Right atrium auricular region (tissue), 2 donors: Measurements from ENCODE around the gene GSAP. TPM values are rescaled to one million over a fixed set of nuclear protein-coding genes. Genes with fewer than 3 reads are reported as not detected.
"Not testable (repeated sequence)": the region's sequence is repeated elsewhere in the genome, so short reads cannot be mapped to it uniquely, and the experiment has no call there.

Experiments used
- DNase-seq: peaks from one replicate; pipeline ENCODE4 v3.0.0-alpha.2; 2019; ENCODE audit warnings: low spot score
- H3K27ac ChIP-seq, 2 donors: fragments of 200-600 bp; sonication (generic); 1 replicate in 1 of 2; 2 replicates in 1 of 2; pipeline ENCODE4 v1.5.1; 2016 to 2019
- H3K27me3 ChIP-seq, 2 donors: fragments of 200-600 bp; sonication (generic); one replicate each; pipeline versions ENCODE4 v1.5.1 to v1.6.0; 2017 to 2019
- H3K36me3 ChIP-seq: fragments of 200-600 bp; sonication (generic); one replicate; pipeline ENCODE4 v1.5.1; 2016
- H3K4me1 ChIP-seq, 2 donors: fragments of 200-600 bp; sonication (generic); one replicate each; pipeline versions ENCODE4 v1.5.1 to v1.6.0; 2017 to 2019
- H3K4me3 ChIP-seq, 2 donors: fragments of 200-600 bp; sonication (generic); 1 replicate in 1 of 2; 2 replicates in 1 of 2; pipeline ENCODE4 v1.5.1; 2017 to 2019; ENCODE audit warnings: mild to moderate bottlenecking in 1 of 2, moderate library complexity in 1 of 2
- H3K9me3 ChIP-seq, 2 donors: fragments of 200-600 bp; sonication (generic); one replicate each; pipeline ENCODE4 v1.5.1; 2019
- CTCF ChIP-seq, 2 donors: fragments of 200-600 bp; sonication (generic); IDR thresholded peaks; one replicate each; pipeline ENCODE4 v1.5.1; 2019; ENCODE audit warnings: antibody characterized with exemption in 2 of 2
- total RNA-seq, 2 donors: library from RNA; depleted of rRNA; stranded (reverse); fragments of >200 nt; gene quantifications; one replicate each; pipeline ENCODE4 v1.1.0, GENCODE V29; 2016

The GSAP gene
- total RNA-seq, 2 donors from 2014 or later: 6.4 to 13.5 TPM

GRCh38 chr7:77454802-77455201 is 38.7 kb upstream of the GSAP start:
- no peak overlapping the region for H3K27ac ChIP-seq
- no peaks in the 10 kb centered on the region for H3K27me3 ChIP-seq
- no peaks in the 10 kb centered on the region for H3K9me3 ChIP-seq
- TF ChIP-seq CTCF (IDR thresholded peaks at IDR 0.05): no peak
- peaks cover 0 to 19% of the 10 kb centered on the region in 2 donors for H3K4me1 ChIP-seq
- no peaks in the 10 kb centered on the region for H3K36me3 ChIP-seq
- no peak for DNase-seq
- H3K4me3 ChIP-seq: no peak overlapping the region

GRCh38 chr7:77453531-77453930 is 37.4 kb upstream of the GSAP start:
- H3K4me3 ChIP-seq: no peak overlapping the region
- no peak for DNase-seq
- H3K36me3 ChIP-seq: no peaks in the 10 kb centered on the region
- H3K27ac ChIP-seq: peak overlapping the region in 1 of 2 donors; percentile 4
- H3K4me1 ChIP-seq: peaks cover 0 to 19% of the 10 kb centered on the region in 2 donors
- no peaks in the 10 kb centered on the region for H3K27me3 ChIP-seq
- no peaks in the 10 kb centered on the region for H3K9me3 ChIP-seq
- no peak for TF ChIP-seq CTCF (IDR thresholded peaks at IDR 0.05)

GRCh38 chr7:77451950-77452349 is 35.8 kb upstream of the GSAP start:
- not testable (repeated sequence) for H3K4me3 ChIP-seq, H3K27ac ChIP-seq, H3K9me3 ChIP-seq, H3K27me3 ChIP-seq, H3K36me3 ChIP-seq, DNase-seq
- peaks cover 0 to 19% of the 10 kb centered on the region in 2 donors for H3K4me1 ChIP-seq

- Histone ChIP-seq H3K36me3 (no peaks in the 10 kb centered on the region), H3K4me3 (no peak overlapping the region), H3K27me3 (no peaks in the 10 kb centered on the region), H3K9me3 (no peaks in the 10 kb centered on the region), H3K27ac (no peak overlapping the region), H3K4me1 (peaks cover 0 to 19% of the 10 kb centered on the region in 2 donors)
- TF ChIP-seq CTCF (IDR thresholded peaks at IDR 0.05): no peak
- no peak for DNase-seq
Measured at GRCh38 chr7:77450613-77451012, 34.5 kb upstream of the GSAP start.

GRCh38 chr7:77450054-77450453 is 33.9 kb upstream of the GSAP start:
- no peak for TF ChIP-seq CTCF (IDR thresholded peaks at IDR 0.05)
- no peaks in the 10 kb centered on the region for H3K27me3 ChIP-seq
- DNase-seq: no peak

DNA sequence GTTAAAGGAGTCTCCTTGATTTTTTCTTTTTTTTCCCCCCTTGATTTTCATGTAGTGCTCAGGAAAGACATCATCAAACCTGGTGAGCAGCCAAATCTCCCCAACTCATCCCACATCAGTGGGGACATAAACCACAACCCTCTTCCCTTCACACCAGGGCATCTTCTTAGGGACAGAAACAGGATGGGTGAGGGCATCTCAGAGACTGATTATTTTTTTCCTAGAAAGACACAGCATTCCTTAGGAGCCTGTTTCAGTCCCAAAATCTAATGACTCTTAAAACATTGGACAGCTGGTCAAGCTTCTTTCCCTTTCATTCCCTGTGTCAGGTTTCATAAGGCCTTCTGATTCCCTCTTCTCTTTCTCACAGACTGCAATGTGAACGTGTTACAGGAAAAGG is 31.5 kb upstream of the GSAP start:
- no peak for DNase-seq
- Histone ChIP-seq H3K36me3 (no peaks in the 10 kb centered on the region), H3K4me1 (no peaks in the 10 kb centered on the region), H3K27ac (no peak overlapping the region), H3K4me3 (no peak overlapping the region), H3K27me3 (no peaks in the 10 kb centered on the region), H3K9me3 (no peaks in the 10 kb centered on the region)
- TF ChIP-seq CTCF (IDR thresholded peaks at IDR 0.05): no peak

More at GRCh38 chr7:77450054-77450453, 33.9 kb upstream of the GSAP start:
- no peak overlapping the region for H3K27ac ChIP-seq
- H3K4me1 ChIP-seq: peaks cover 0 to 19% of the 10 kb centered on the region in 2 donors
- H3K9me3 ChIP-seq: no peaks in the 10 kb centered on the region
- no peaks in the 10 kb centered on the region for H3K36me3 ChIP-seq
- no peak overlapping the region for H3K4me3 ChIP-seq
